NCI-H1436 (cell line): ENCODE results near the gene SLC25A21.
"Not testable (repeated sequence)": the region's sequence is repeated elsewhere in the genome, so short reads cannot be mapped to it uniquely, and the experiment has no call there.

ENCODE experiments used
- DNase-seq: peaks from one replicate; lab custom pipeline; 2025; lab: John Stamatoyannopoulos, UW

Gene SLC25A21

GRCh38 chr14:37172024-37172869, at the start of gene SLC25A21:
Gene SLC25A21 (minus strand): TSS chr14:37172606.
- DNase-seq, result peak; percentile 63

GRCh38 chr14:37221073-37221472, 48.7 kb upstream of the SLC25A21 start:
- no peak for DNase-seq

- DNase-seq, result no peak
Measured at GRCh38 chr14:37215345-37215744, 42.9 kb upstream of the SLC25A21 start.

GRCh38 chr14:37213016-37213415, 40.6 kb upstream of the SLC25A21 start:
- no peak for DNase-seq

GRCh38 chr14:37210448-37210847, 38.0 kb upstream of the SLC25A21 start:
- no peak for DNase-seq

- not testable (repeated sequence) for DNase-seq
Measured at GRCh38 chr14:37209617-37210016, 37.2 kb upstream of the SLC25A21 start.

GRCh38 chr14:37205623-37206605, 33.5 kb upstream of the SLC25A21 start:
- DNase-seq, result peak; percentile 1

- no peak for DNase-seq
Measured at GRCh38 chr14:37203423-37203822, 31.0 kb upstream of the SLC25A21 start.

GRCh38 chr14:37202812-37203211, 30.4 kb upstream of the SLC25A21 start:
- DNase-seq, result no peak

GRCh38 chr14:37202265-37202664, 29.9 kb upstream of the SLC25A21 start:
- DNase-seq, result no peak

- no peak for DNase-seq
Measured at GRCh38 chr14:37201724-37202123, 29.3 kb upstream of the SLC25A21 start.

GRCh38 chr14:37198907-37199306, 26.5 kb upstream of the SLC25A21 start:
- no peak for DNase-seq

GRCh38 chr14:37198273-37198598, 25.8 kb upstream of the SLC25A21 start:
- DNase-seq, result no peak

- peak; percentile 70 for DNase-seq
Measured at GRCh38 chr14:37197421-37198272, 25.2 kb upstream of the SLC25A21 start, which contains the start of gene MIPOL1. Gene MIPOL1 (plus strand): TSS chr14:37197937. CDS start chr14:37247889, 49,952 bp downstream.

- no peak for DNase-seq
Measured at GRCh38 chr14:37196604-37197420, 24.4 kb upstream of the SLC25A21 start.

GRCh38 chr14:37195327-37195726, 22.9 kb upstream of the SLC25A21 start:
- no peak for DNase-seq

GRCh38 chr14:37194698-37195097, 22.3 kb upstream of the SLC25A21 start:
- DNase-seq, result no peak

- not testable (repeated sequence) for DNase-seq
Measured at GRCh38 chr14:37189733-37190132, 17.3 kb upstream of the SLC25A21 start.

- not testable (repeated sequence) for DNase-seq
Measured at GRCh38 chr14:37187840-37188577, 15.6 kb upstream of the SLC25A21 start.

- DNase-seq, result no peak
Measured at GRCh38 chr14:37187294-37187693, 14.9 kb upstream of the SLC25A21 start.
